Cardiac muscle cell (in vitro differentiated cells and primary cell): ENCODE measurements around the gene DNM3. TPM values are rescaled to one million over a fixed set of nuclear protein-coding genes. Genes with fewer than 3 reads are reported as not detected.

Experiments used
- DNase-seq, 2 donors: peaks; one replicate each; pipeline versions ENCODE4 v3.0.0 to v3.0.0-alpha.2; 2010 to 2017; ENCODE audit warnings: low read depth in 1 of 2, low spot score in 1 of 2
- H3K27ac ChIP-seq: fragments of 200-600 bp; sonication (generic); 2 replicates; pipeline ENCODE4 v1.5.1; 2016
- H3K27me3 ChIP-seq: fragments of 200-600 bp; sonication (generic); 2 replicates; pipeline ENCODE4 v1.6.0; 2016; ENCODE audit warnings: control low read depth
- H3K36me3 ChIP-seq: fragments of 200-600 bp; sonication (generic); 2 replicates; pipeline ENCODE4 v1.5.1; 2016; ENCODE audit warnings: control low read depth
- H3K4me1 ChIP-seq: fragments of 200-600 bp; sonication (generic); 2 replicates; pipeline ENCODE4 v1.8.1; 2017; ENCODE audit warnings: low read depth, mild to moderate bottlenecking, mixed run types
- H3K4me3 ChIP-seq: fragments of 200-600 bp; sonication (generic); 2 replicates; pipeline ENCODE4 v1.5.1; 2016; ENCODE audit warnings: mild to moderate bottlenecking
- H3K9me3 ChIP-seq: fragments of 200-600 bp; sonication (generic); 2 replicates; pipeline ENCODE4 v1.5.1; 2017; ENCODE audit warnings: low read depth, mild to moderate bottlenecking, control low read depth
- polyA plus RNA-seq: library from polyadenylated mRNA; unstranded; fragments of >200 nt; fragmentation: Nextera tagmentation; extraction: Ambion mirVana; gene quantifications from 2 replicates; pipeline ENCODE4 v1.2.1, GENCODE V29; 2016
- total RNA-seq: library from RNA; depleted of rRNA; stranded (reverse); fragments of >200 nt; gene quantifications from 2 replicates; pipeline ENCODE4 v1.2.3, GENCODE V29; 2016
- TF ChIP-seq, protein P1 (sequence below): IDR thresholded peaks from 2 replicates; pipeline ENCODE4 v1.5.1; 2012; ENCODE audit warnings: low read depth, mild to moderate bottlenecking, low read length

Gene DNM3
- total and polyA plus RNA-seq, 2 experiments from 2014 or later: 0.42 TPM; not detected in 1

DNA sequence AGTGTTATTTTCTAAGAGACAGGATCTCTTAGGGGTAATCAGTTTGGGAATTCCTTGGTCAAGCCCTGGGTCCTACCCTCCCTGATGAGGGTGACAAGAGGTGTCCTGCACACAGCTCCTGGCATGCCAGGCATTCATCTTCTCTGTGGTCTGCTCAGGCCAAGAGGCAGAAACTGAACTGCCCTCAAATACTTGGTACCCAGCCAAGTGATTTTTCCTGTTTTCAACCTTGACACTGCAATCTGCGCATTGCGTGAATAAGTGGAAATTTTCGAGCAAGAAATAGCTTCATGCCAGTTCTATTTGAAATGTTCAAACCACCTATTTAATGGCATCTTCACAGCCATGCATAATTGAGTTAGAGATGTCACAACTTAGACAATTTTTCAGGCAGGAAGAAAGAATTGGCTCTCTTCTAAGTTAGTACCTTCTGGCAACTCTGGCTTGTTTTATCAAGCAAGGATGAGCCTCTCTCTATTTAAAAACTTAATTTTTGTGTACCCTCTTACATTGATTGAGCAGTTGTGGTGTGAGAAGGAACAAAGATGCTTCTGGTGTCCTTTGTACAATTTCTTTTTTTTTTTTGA lies 27.0 kb downstream of the DNM3 start:
- no peaks in the 10 kb centered on the region for H3K27me3 ChIP-seq
- TF ChIP-seq, protein P1, sequence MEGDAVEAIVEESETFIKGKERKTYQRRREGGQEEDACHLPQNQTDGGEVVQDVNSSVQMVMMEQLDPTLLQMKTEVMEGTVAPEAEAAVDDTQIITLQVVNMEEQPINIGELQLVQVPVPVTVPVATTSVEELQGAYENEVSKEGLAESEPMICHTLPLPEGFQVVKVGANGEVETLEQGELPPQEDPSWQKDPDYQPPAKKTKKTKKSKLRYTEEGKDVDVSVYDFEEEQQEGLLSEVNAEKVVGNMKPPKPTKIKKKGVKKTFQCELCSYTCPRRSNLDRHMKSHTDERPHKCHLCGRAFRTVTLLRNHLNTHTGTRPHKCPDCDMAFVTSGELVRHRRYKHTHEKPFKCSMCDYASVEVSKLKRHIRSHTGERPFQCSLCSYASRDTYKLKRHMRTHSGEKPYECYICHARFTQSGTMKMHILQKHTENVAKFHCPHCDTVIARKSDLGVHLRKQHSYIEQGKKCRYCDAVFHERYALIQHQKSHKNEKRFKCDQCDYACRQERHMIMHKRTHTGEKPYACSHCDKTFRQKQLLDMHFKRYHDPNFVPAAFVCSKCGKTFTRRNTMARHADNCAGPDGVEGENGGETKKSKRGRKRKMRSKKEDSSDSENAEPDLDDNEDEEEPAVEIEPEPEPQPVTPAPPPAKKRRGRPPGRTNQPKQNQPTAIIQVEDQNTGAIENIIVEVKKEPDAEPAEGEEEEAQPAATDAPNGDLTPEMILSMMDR: no peak
- DNase-seq: peak in 1 of 2 donors; percentile 23
- H3K4me1 ChIP-seq: no peaks in the 10 kb centered on the region
- no peaks in the 10 kb centered on the region for H3K9me3 ChIP-seq
- H3K27ac ChIP-seq: no peak overlapping the region
- no peaks in the 10 kb centered on the region for H3K36me3 ChIP-seq
- H3K4me3 ChIP-seq: no peak overlapping the region

DNA sequence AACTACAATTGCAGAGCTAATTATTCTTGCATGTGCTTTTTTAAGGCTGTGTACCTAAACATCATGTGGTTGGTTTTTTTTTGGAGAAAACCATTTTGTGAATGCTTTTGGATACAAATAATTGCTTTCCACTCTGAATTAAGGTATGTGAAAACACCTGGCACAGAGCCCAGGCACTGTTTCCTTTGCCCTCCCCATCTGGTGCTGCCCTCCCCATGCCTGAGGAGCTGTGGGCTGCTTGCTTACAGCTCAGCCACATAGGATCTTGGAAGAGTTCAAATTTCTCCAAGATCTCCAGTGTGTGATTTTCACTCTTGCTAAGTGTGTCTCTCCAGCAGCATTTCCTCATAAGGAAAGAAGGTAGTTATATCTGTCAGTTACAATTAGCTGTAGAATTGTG lies 27.8 kb downstream of the DNM3 start:
- Histone ChIP-seq H3K9me3 (no peaks in the 10 kb centered on the region), H3K27ac (no peak overlapping the region), H3K36me3 (no peaks in the 10 kb centered on the region), H3K4me3 (no peak overlapping the region), H3K4me1 (no peaks in the 10 kb centered on the region), H3K27me3 (no peaks in the 10 kb centered on the region)
- TF ChIP-seq, protein P1: no peak
- peak in 1 of 2 donors; percentile 8 for DNase-seq

DNA sequence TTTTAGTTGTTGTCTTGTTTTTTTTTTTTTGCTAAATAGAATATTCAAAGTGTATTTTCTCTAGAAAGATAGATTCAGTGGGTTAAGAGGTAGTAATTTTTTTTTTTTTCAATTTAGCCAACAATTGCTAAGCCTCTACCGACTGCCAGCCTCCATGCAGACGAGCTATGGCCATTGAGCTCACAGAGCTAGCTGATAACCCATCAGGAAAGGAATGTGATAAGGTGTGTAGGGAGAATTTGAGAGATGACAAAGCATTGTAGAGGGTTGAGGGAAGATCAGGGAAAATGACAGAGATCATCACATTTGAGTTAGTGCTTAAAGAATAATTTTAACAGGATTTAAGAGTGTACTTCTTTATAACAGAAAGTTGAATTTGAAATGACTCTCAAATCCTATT lies 30.6 kb downstream of the DNM3 start:
- Histone ChIP-seq H3K4me1 (no peaks in the 10 kb centered on the region), H3K27ac (no peak overlapping the region), H3K27me3 (no peaks in the 10 kb centered on the region), H3K36me3 (no peaks in the 10 kb centered on the region), H3K9me3 (no peaks in the 10 kb centered on the region), H3K4me3 (no peak overlapping the region)
- TF ChIP-seq, protein P1: no peak
- no peak for DNase-seq

DNA sequence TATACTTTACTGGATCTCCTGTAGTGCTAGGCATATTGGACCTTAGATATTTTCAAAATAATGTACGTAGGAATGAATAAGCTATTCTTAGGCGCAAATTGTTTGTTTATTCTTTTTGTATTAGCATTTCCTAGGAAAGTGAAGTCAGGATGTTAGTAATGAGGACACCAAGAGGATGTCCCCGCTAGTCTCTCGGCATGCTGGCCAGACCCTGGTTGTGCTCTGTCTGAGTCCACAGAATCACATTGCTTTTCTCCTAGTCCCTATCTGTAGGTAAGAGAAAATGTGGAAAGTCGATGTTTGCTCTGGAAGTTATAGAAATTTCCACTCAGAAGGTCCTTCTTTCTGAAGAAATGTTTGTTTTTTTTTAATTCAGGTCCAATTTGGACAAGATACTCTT lies 31.1 kb downstream of the DNM3 start:
- no peaks in the 10 kb centered on the region for H3K4me1 ChIP-seq
- H3K9me3 ChIP-seq: no peaks in the 10 kb centered on the region
- H3K36me3 ChIP-seq: no peaks in the 10 kb centered on the region
- H3K27ac ChIP-seq: no peak overlapping the region
- H3K27me3 ChIP-seq: no peaks in the 10 kb centered on the region
- DNase-seq: no peak
- no peak overlapping the region for H3K4me3 ChIP-seq
- TF ChIP-seq, protein P1: no peak

DNA sequence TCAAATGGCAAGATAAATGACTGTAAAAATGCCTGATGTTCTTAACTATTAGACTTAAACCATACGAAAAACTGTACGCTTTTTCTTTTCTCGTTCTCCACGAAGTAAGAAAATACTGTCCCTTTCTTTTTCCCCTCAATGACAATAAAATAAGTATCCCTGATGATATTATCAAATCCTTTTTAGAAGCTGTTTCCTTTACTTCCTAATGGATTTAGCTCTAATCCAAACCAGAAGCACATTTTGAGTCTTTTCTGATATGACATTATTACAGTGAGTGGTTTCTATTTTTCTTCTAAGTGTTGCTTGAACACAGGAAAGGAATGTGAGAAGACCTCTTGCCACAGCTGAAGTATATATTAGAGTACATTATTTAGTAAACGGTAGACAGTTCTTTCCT lies 32.4 kb downstream of the DNM3 start:
- TF ChIP-seq, protein P1: no peak
- no peaks in the 10 kb centered on the region for H3K27me3 ChIP-seq
- no peaks in the 10 kb centered on the region for H3K36me3 ChIP-seq
- H3K4me3 ChIP-seq: no peak overlapping the region
- no peaks in the 10 kb centered on the region for H3K9me3 ChIP-seq
- no peak overlapping the region for H3K27ac ChIP-seq
- DNase-seq: no peak
- H3K4me1 ChIP-seq: no peaks in the 10 kb centered on the region
